K562 (cell line): ENCODE data around the gene CLCA2. TPM values are rescaled to one million over a fixed set of nuclear protein-coding genes. Genes with fewer than 3 reads are reported as not detected.

Experiments used
- ADNP ChIP-seq: fragments of 200-800 bp; sonication (Bioruptor generic); IDR thresholded peaks from 2 replicates; pipeline ENCODE4 v1.6.1; 2016; ENCODE audit warnings: missing genetic modification characterization, missing compliant biosample characterization
- CTCF ChIP-seq, 3 experiments: IDR thresholded peaks in 2 of 3; conservative IDR thresholded peaks in 1 of 3; 2 replicates each; pipeline ENCODE4 v1.5.1; 2011 to 2012; ENCODE audit warnings: low read length in 3 of 3, mild to moderate bottlenecking in 3 of 3, control low read depth in 2 of 3, improper control_type of control experiment in 1 of 3, inconsistent platforms in 1 of 3, low read depth in 1 of 3, mixed read lengths in 1 of 3, moderate library complexity in 1 of 3; ENCODE audit not compliant: insufficient read depth in 2 of 3
- DIDO1 ChIP-seq: fragments of 450-650 bp; IDR thresholded peaks from 2 replicates; pipeline ENCODE4 v1.6.1; 2016; ENCODE audit warnings: low read depth, missing biosample characterization, missing genetic modification characterization
- ESRRA ChIP-seq: fragments of 450-650 bp; IDR thresholded peaks from 2 replicates; pipeline ENCODE4 v1.6.1; 2014; ENCODE audit warnings: low read depth, mild to moderate bottlenecking, moderate library complexity, borderline replicate concordance
- FOXM1 ChIP-seq, 2 experiments: fragments of 450-650 bp in 1 of 2; sonication (generic) in 1 of 2; formaldehyde crosslinking in 1 of 2; IDR thresholded peaks; 2 replicates each; pipeline versions ENCODE4 v1.6.1 to v1.9.0; 2017 to 2022; ENCODE audit warnings: low read depth in 2 of 2, mild to moderate bottlenecking in 2 of 2, missing genetic modification reagents in 1 of 2, moderate library complexity in 1 of 2
- GABPB2 ChIP-seq: fragments of 250-450 bp; sonication (Bioruptor Pico); conservative IDR thresholded peaks from 2 replicates; pipeline ENCODE4 v1.5.1; 2021; ENCODE audit warnings: mild to moderate bottlenecking
- GATA2 ChIP-seq: sonication (generic); formaldehyde crosslinking; IDR thresholded peaks from 2 replicates; pipeline ENCODE4 v1.4.0; 2020; ENCODE audit warnings: mild to moderate bottlenecking, missing genetic modification reagents
- HLTF ChIP-seq: fragments of 450-650 bp; IDR thresholded peaks from 2 replicates; pipeline ENCODE4 v1.6.1; 2016
- LEF1 ChIP-seq: fragments of 450-650 bp; IDR thresholded peaks from 2 replicates; pipeline ENCODE4 v1.6.1; 2016; ENCODE audit warnings: mild to moderate bottlenecking
- MAZ ChIP-seq, 2 experiments: fragments of 450-650 bp in 1 of 2; sonication (generic) in 1 of 2; formaldehyde crosslinking; IDR thresholded peaks in 1 of 2; conservative IDR thresholded peaks in 1 of 2; 2 replicates each; pipeline versions ENCODE4 v1.4.0 to v1.5.0; 2020; ENCODE audit warnings: mild to moderate bottlenecking in 1 of 2, missing genetic modification reagents in 1 of 2
- RAD21 ChIP-seq, 2 experiments: fragments of 250-450 bp in 1 of 2; fragments of 450-650 bp in 1 of 2; sonication (Bioruptor Pico) in 1 of 2; formaldehyde crosslinking in 1 of 2; IDR thresholded peaks in 1 of 2; conservative IDR thresholded peaks in 1 of 2; 2 replicates each; pipeline versions ENCODE4 v1.4.0 to v1.8.0; 2020 to 2022; ENCODE audit warnings: mild to moderate bottlenecking in 2 of 2, moderate library complexity in 1 of 2
- TFAP4 ChIP-seq: sonication (generic); formaldehyde crosslinking; IDR thresholded peaks from 2 replicates; pipeline ENCODE4 v1.8.0; 2022; ENCODE audit warnings: missing genetic modification reagents, mild to moderate bottlenecking, moderate library complexity, borderline replicate concordance
- polyA plus RNA-seq, 8 experiments: library from polyadenylated mRNA; depleted of rRNA in 4 of 8; stranded (reverse) in 5 of 8; unstranded in 3 of 8; fragments of >200 nt; fragmentation: Nextera tagmentation in 2 of 8; fragmentation: Illumina TruSeq in 1 of 8; extraction: Ambion mirVana in 2 of 8; extraction: Trizol in 1 of 8; gene quantifications; 2 replicates each; pipeline versions ENCODE4 v1.2.1 to v1.2.3, GENCODE V29; 2011 to 2014; ENCODE audit warnings: inconsistent platforms in 1 of 8, missing spikeins in 1 of 8
- total RNA-seq, 7 experiments: library from RNA; depleted of rRNA in 6 of 7; stranded (reverse); fragments of >200 nt in 6 of 7; fragmentation: Illumina TruSeq in 2 of 7; extraction: Trizol in 2 of 7; gene quantifications; 2 replicates each; pipeline versions ENCODE4 v1.2.1 to v1.2.3, GENCODE V29; 2011 to 2021; ENCODE audit warnings: low replicate concordance in 1 of 7

Gene CLCA2
- total and polyA plus RNA-seq, 9 of the 15 experiments (the other 6 are each of a cell fraction or from before 2014, with no cell fraction given), result 0.03 TPM; not detected in 8

DNA sequence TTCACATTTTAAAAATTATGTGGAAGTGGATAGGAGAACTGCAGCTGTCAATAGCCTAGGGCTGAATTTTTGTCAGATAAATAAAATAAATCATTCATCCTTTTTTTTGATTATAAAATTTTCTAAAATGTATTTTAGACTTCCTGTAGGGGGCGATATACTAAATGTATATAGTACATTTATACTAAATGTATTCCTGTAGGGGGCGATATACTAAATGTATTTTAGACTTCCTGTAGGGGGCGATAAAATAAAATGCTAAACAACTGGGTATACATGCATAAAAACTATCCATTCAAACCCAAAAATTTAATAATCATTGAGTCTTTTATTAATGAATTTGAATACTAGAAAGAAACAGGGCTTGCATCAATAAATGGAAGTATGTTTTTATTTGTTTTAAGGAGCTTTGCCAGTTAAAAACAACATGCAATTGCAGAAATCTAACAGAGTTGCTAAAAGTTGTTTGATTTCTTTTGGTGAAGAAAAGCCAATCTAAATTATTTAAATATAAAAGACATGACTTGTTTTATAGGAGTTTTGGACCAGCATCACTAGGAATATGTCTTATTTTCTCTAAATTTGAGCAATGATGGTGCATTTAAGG lies 76.1 kb downstream of the CLCA2 start (continued):
- TF ChIP-seq CTCF (IDR thresholded peaks at IDR 0.05 in 2 of 3, conservative IDR thresholded peaks at IDR 0.05 in 1 of 3; ENCODE audit: insufficient read depth in 2 of 3, low read depth in 1 of 3, low read length in 3 of 3), result peak; percentile 75 to 100 (median 99)
- TF ChIP-seq HLTF, result no peak
- peak; percentile 58; the same call in 1 of the 2 replicates for TF ChIP-seq ADNP (tag)
- TF ChIP-seq MAZ (CRISPR knock-in tag; conservative IDR thresholded peaks at IDR 0.05 in 1 of 2, IDR thresholded peaks at IDR 0.05 in 1 of 2), result no peak
- no peak for TF ChIP-seq TFAP4 (CRISPR knock-in tag)
- TF ChIP-seq FOXM1 (IDR thresholded peaks at IDR 0.05; ENCODE audit: low read depth), result 0 out of 2 replicates have a peak, but pooled peaks have one; percentile 10
- no peak for TF ChIP-seq FOXM1 (CRISPR knock-in tag; IDR thresholded peaks at IDR 0.05; ENCODE audit: low read depth)
- no peak for TF ChIP-seq GATA2 (CRISPR knock-in tag)
- no peak for TF ChIP-seq LEF1
- TF ChIP-seq GABPB2 (CRISPR knock-in tag), result no peak
- TF ChIP-seq DIDO1 (tag), result no peak
- TF ChIP-seq RAD21 (CRISPR knock-in tag; conservative IDR thresholded peaks at IDR 0.05 in 1 of 2, IDR thresholded peaks at IDR 0.05 in 1 of 2), result peak in 1 of 2 experiments; percentile 58; a peak in 3 of 4 replicates
- TF ChIP-seq ESRRA, result no peak
